PC-9 (cell line): ENCODE measurements around the gene CCDC3. TPM values are rescaled to one million over a fixed set of nuclear protein-coding genes. Genes with fewer than 3 reads are reported as not detected.

Experiments
- BruUV-seq: library from RNA; stranded (reverse); fragments of 400-500 nt; replicated peaks from 2 replicates; lab custom pipeline; 2021; lab: Mats Ljungman, UMichigan
- CTCF ChIA-PET: fragments of 300-600 bp; sonication (Branson Sonifier 250); formaldehyde crosslinking; loops from one replicate; lab custom pipeline; 2022; ENCODE audit warnings: antibody characterized with exemption; lab: Charles Lee
- POLR2A ChIA-PET: fragments of 300-600 bp; sonication (Branson Sonifier 250); formaldehyde crosslinking; loops from one replicate; lab custom pipeline; 2022; ENCODE audit warnings: antibody characterized with exemption; ENCODE audit not compliant: unreplicated experiment; lab: Charles Lee
- DNase-seq, 2 experiments: peaks; one replicate each; pipeline versions ENCODE4 v3.0.0 to v3.0.0-alpha.2; 2015 to 2022; ENCODE audit warnings: mixed read lengths in 1 of 2
- H2AFZ ChIP-seq: fragments of 200-600 bp; sonication (generic); 2 replicates; pipeline ENCODE4 v1.8.1; 2017; ENCODE audit warnings: antibody characterized with exemption
- H3F3A ChIP-seq: fragments of 200-600 bp; sonication (generic); 2 replicates; pipeline ENCODE4 v1.8.1; 2017; ENCODE audit warnings: antibody characterized with exemption, mild to moderate bottlenecking, low read depth; ENCODE audit not compliant: insufficient read depth
- H3K27ac ChIP-seq: fragments of 200-600 bp; sonication (generic); 2 replicates; pipeline ENCODE4 v1.6.1; 2016; ENCODE audit warnings: mixed run types
- H3K27me3 ChIP-seq: fragments of 200-600 bp; sonication (generic); 2 replicates; pipeline ENCODE4 v1.6.1; 2016; ENCODE audit warnings: low read depth, mixed run types; ENCODE audit not compliant: insufficient read depth
- H3K36me3 ChIP-seq: fragments of 200-600 bp; sonication (generic); 2 replicates; pipeline ENCODE4 v1.6.1; 2016; ENCODE audit warnings: low read depth, mixed run types
- H3K4me1 ChIP-seq: fragments of 200-600 bp; sonication (generic); replicated peaks from 2 replicates; pipeline ENCODE4 v1.6.1; 2016; ENCODE audit warnings: mixed run types; ENCODE audit not compliant: insufficient read depth
- H3K4me2 ChIP-seq: fragments of 200-600 bp; sonication (generic); 2 replicates; pipeline ENCODE4 v1.6.1; 2017; ENCODE audit warnings: mixed run types
- H3K4me3 ChIP-seq: fragments of 200-600 bp; sonication (generic); 2 replicates; pipeline ENCODE4 v1.6.1; 2016; ENCODE audit warnings: mixed run types
- H3K79me2 ChIP-seq: fragments of 200-600 bp; sonication (generic); 2 replicates; pipeline ENCODE4 v1.6.1; 2017; ENCODE audit warnings: low read depth, mixed run types
- H3K9me2 ChIP-seq: fragments of 200-600 bp; sonication (generic); 2 replicates; pipeline ENCODE4 v1.8.1; 2017; ENCODE audit warnings: mild to moderate bottlenecking; ENCODE audit not compliant: insufficient read depth
- H3K9me3 ChIP-seq: fragments of 200-600 bp; sonication (generic); 2 replicates; pipeline ENCODE4 v1.8.1; 2016; ENCODE audit warnings: low read depth; ENCODE audit not compliant: insufficient read depth
- H4K20me1 ChIP-seq: fragments of 200-600 bp; sonication (generic); 2 replicates; pipeline ENCODE4 v1.8.1; 2017; ENCODE audit not compliant: insufficient read depth
- CTCF ChIP-seq: fragments of 200-600 bp; sonication (generic); conservative IDR thresholded peaks from 2 replicates; pipeline ENCODE4 v1.6.1; 2017; ENCODE audit warnings: mixed run types, antibody characterized with exemption, mild to moderate bottlenecking, moderate library complexity
- EZH2 ChIP-seq: fragments of 200-600 bp; sonication (generic); IDR thresholded peaks from 2 replicates; pipeline ENCODE4 v1.8.0; 2017; ENCODE audit warnings: antibody characterized with exemption, low read depth
- intact Hi-C: fragments of 100-400 bp; cut with micrococcal nuclease; formaldehyde crosslinking; loops from one replicate; pipeline ENCODE4 v1.10.0; 2022; ENCODE audit not compliant: unreplicated experiment
- total RNA-seq: library from RNA; stranded (reverse); gene quantifications from 2 replicates; pipeline ENCODE4 v1.2.3, GENCODE V29; 2021

CCDC3 gene
- total RNA-seq, 1 experiment from 2014 or later: not detected

GRCh38 chr10:12999849-13000248 is 1.7 kb downstream of the CCDC3 start:
- Histone ChIP-seq H3K9me2 (no peaks in the 10 kb centered on the region), H2AFZ (no peak overlapping the region), H3K36me3 (no peaks in the 10 kb centered on the region), H3K9me3 (no peaks in the 10 kb centered on the region), H4K20me1 (no peaks in the 10 kb centered on the region), H3K27ac (no peak overlapping the region), H3K4me2 (no peak overlapping the region), H3K27me3 (peaks cover 33% of the 10 kb centered on the region), H3F3A (no peaks in the 10 kb centered on the region), H3K79me2 (no peaks in the 10 kb centered on the region), H3K4me1 (no peaks in the 10 kb centered on the region), H3K4me3 (no peak overlapping the region)
- no peak for DNase-seq
- CTCF ChIA-PET: no interaction called here
- TF ChIP-seq CTCF (no peak), EZH2 (no peak)
- POLR2A ChIA-PET: no interaction called here
- intact Hi-C loops: no loop called here
- no TSS peak for BruUV-seq

GRCh38 chr10:12995425-12995861 is 6.1 kb downstream of the CCDC3 start:
- Histone ChIP-seq H3K4me1 (no peaks in the 10 kb centered on the region), H3K4me3 (no peak overlapping the region), H3K36me3 (no peaks in the 10 kb centered on the region), H3K27me3 (peaks cover 52% of the 10 kb centered on the region), H3K27ac (no peak overlapping the region), H3K9me3 (no peaks in the 10 kb centered on the region), H3K9me2 (no peaks in the 10 kb centered on the region), H3F3A (no peaks in the 10 kb centered on the region), H3K79me2 (no peaks in the 10 kb centered on the region), H3K4me2 (no peak overlapping the region), H2AFZ (no peak overlapping the region), H4K20me1 (no peaks in the 10 kb centered on the region)
- no peak for DNase-seq
- BruUV-seq: no TSS peak
- TF ChIP-seq EZH2 (no peak), CTCF (no peak)
- CTCF ChIA-PET: no interaction called here
- intact Hi-C loops: no loop called here
- POLR2A ChIA-PET: no interaction called here

DNA sequence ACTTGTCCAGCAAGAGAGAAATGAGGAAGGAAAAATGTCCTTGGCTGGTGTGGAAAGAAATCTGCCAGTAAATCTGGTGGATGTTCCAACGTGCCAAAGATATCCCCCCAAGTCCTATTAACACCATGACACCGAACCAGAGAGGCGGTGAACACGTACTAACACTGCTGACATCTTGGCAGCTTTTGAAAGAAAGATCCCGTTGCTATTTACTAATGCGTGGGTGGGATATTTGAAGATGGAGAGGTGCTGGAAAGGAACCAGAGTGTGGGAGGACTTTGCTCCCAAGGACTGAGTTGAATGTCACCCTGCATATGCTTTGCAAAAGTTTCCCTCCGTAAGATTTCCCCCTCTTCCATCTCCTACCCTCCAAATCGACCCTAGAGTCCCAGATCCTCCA is 7.9 kb downstream of the CCDC3 start:
- ChIA-PET CTCF (no interaction called here), POLR2A (no interaction called here)
- BruUV-seq: no TSS peak
- Histone ChIP-seq H3K4me3 (no peak overlapping the region), H3K9me2 (no peaks in the 10 kb centered on the region), H3K36me3 (no peaks in the 10 kb centered on the region), H3K27ac (no peak overlapping the region), H3K27me3 (peaks cover 46% of the 10 kb centered on the region), H3K79me2 (no peaks in the 10 kb centered on the region), H3K4me1 (no peaks in the 10 kb centered on the region), H2AFZ (no peak overlapping the region), H3K9me3 (no peaks in the 10 kb centered on the region), H3K4me2 (no peak overlapping the region), H3F3A (no peaks in the 10 kb centered on the region), H4K20me1 (no peaks in the 10 kb centered on the region)
- intact Hi-C loops: no loop called here
- DNase-seq: no peak
- TF ChIP-seq CTCF: no peak
- TF ChIP-seq EZH2: no peak
